OCI-LY1 (cell line): ENCODE data around the gene MYH13.
A peak's percentile ranks its signal among the peaks of the same experiment; 100 is the strongest.

Experiments
- H2AFZ ChIP-seq: fragments of 200-600 bp; sonication (generic), shearing (Covaris generic); 2 replicates; pipeline ENCODE4 v1.6.0; 2014; ENCODE audit warnings: antibody characterized with exemption, mild to moderate bottlenecking, low read length
- H3F3A ChIP-seq: fragments of 200-600 bp; sonication (generic), shearing (Covaris generic); 2 replicates; pipeline ENCODE4 v1.6.0; 2014; ENCODE audit warnings: mild to moderate bottlenecking, antibody characterized with exemption, low read length, moderate library complexity; ENCODE audit not compliant: insufficient read depth
- H3K27ac ChIP-seq: fragments of 200-600 bp; sonication (generic); 2 replicates; pipeline ENCODE4 v1.5.1; 2014; ENCODE audit warnings: low read length, mixed run types, mild to moderate bottlenecking, low read depth; ENCODE audit not compliant: poor library complexity, severe bottlenecking
- H3K27me3 ChIP-seq: fragments of 200-600 bp; sonication (generic); 2 replicates; pipeline ENCODE4 v1.6.0; 2014; ENCODE audit warnings: antibody characterized with exemption, mild to moderate bottlenecking, low read length, moderate library complexity; ENCODE audit not compliant: insufficient read depth
- H3K36me3 ChIP-seq: fragments of 200-600 bp; sonication (generic); 2 replicates; pipeline ENCODE4 v1.6.1; 2014; ENCODE audit warnings: mild to moderate bottlenecking, antibody characterized with exemption, low read length, moderate library complexity, mixed read lengths; ENCODE audit not compliant: insufficient read depth
- H3K4me1 ChIP-seq: fragments of 200-600 bp; sonication (generic); 2 replicates; pipeline ENCODE4 v1.5.1; 2014; ENCODE audit warnings: mild to moderate bottlenecking, low read length, moderate library complexity; ENCODE audit not compliant: insufficient read depth, severe bottlenecking
- H3K4me2 ChIP-seq: fragments of 200-600 bp; sonication (generic), shearing (Covaris generic); 2 replicates; pipeline ENCODE4 v1.6.1; 2014; ENCODE audit warnings: low read length
- H3K4me3 ChIP-seq: fragments of 200-600 bp; sonication (generic); 2 replicates; pipeline ENCODE4 v1.5.1; 2014; ENCODE audit warnings: low read length, low read depth, mild to moderate bottlenecking, mixed read lengths; ENCODE audit not compliant: poor library complexity, severe bottlenecking
- H3K79me2 ChIP-seq: fragments of 200-600 bp; shearing (Covaris generic); 2 replicates; pipeline ENCODE4 v1.6.1; 2016; ENCODE audit warnings: mixed run types, low read length, mixed read lengths; ENCODE audit not compliant: insufficient read depth
- H3K9ac ChIP-seq: fragments of 200-600 bp; sonication (generic), shearing (Covaris generic); 2 replicates; pipeline ENCODE4 v1.6.1; 2014; ENCODE audit warnings: mild to moderate bottlenecking, low read length, mixed read lengths
- H3K9me2 ChIP-seq: fragments of 200-600 bp; sonication (generic), shearing (Covaris generic); 2 replicates; pipeline ENCODE4 v1.6.1; 2014; ENCODE audit warnings: low read depth, mild to moderate bottlenecking, low read length, mixed read lengths
- H3K9me3 ChIP-seq: fragments of 200-600 bp; shearing (Covaris generic); 2 replicates; pipeline ENCODE4 v1.6.1; 2014; ENCODE audit warnings: low read length, mixed read lengths
- H4K20me1 ChIP-seq: fragments of 200-600 bp; sonication (generic), shearing (Covaris generic); 2 replicates; pipeline ENCODE4 v1.6.0; 2016; ENCODE audit warnings: mild to moderate bottlenecking, low read length; ENCODE audit not compliant: insufficient read depth
- CTCF ChIP-seq: fragments of 200-600 bp; sonication (generic), shearing (Covaris generic); IDR thresholded peaks from 2 replicates; pipeline ENCODE4 v1.5.1; 2017; ENCODE audit warnings: mild to moderate bottlenecking, antibody characterized with exemption, low read length, moderate library complexity, mixed read lengths
- EZH2 ChIP-seq: fragments of 200-600 bp; sonication (generic), shearing (Covaris generic); IDR thresholded peaks from 2 replicates; pipeline ENCODE4 v1.8.0; 2017; ENCODE audit warnings: borderline replicate concordance, mixed run types, mild to moderate bottlenecking, antibody characterized with exemption, low read length, moderate library complexity, mixed read lengths

MYH13 gene

GRCh38 chr17:10318535-10318934, 54.3 kb downstream of the MYH13 start:
- TF ChIP-seq CTCF (no peak), EZH2 (no peak)
- no peaks in the 10 kb centered on the region for H3K9me3 ChIP-seq
- H3K9ac ChIP-seq: no peak overlapping the region
- no peak overlapping the region for H2AFZ ChIP-seq
- no peaks in the 10 kb centered on the region for H3K36me3 ChIP-seq
- H3K4me3 ChIP-seq: no peak overlapping the region
- peaks cover 4% of the 10 kb centered on the region; the same call in 1 of the 2 replicates for H3K27me3 ChIP-seq
- no peak overlapping the region for H3K4me2 ChIP-seq
- H3K4me1 ChIP-seq: no peaks in the 10 kb centered on the region
- H3K27ac ChIP-seq: no peak overlapping the region
- H4K20me1 ChIP-seq: no peaks in the 10 kb centered on the region
- H3K9me2 ChIP-seq: no peaks in the 10 kb centered on the region
- no peaks in the 10 kb centered on the region for H3K79me2 ChIP-seq
- no peaks in the 10 kb centered on the region for H3F3A ChIP-seq

GRCh38 chr17:10317543-10317834, 55.3 kb downstream of the MYH13 start:
- H3K4me1 ChIP-seq: no peaks in the 10 kb centered on the region
- H3K79me2 ChIP-seq: no peaks in the 10 kb centered on the region
- TF ChIP-seq CTCF: no peak; the same call in 1 of the 2 replicates
- TF ChIP-seq EZH2: no peak
- no peaks in the 10 kb centered on the region for H3F3A ChIP-seq
- no peak overlapping the region for H3K4me3 ChIP-seq
- H2AFZ ChIP-seq: no peak overlapping the region
- H3K9me3 ChIP-seq: no peaks in the 10 kb centered on the region
- H3K4me2 ChIP-seq: no peak overlapping the region
- H3K27me3 ChIP-seq: peaks cover 4% of the 10 kb centered on the region; the same call in 1 of the 2 replicates
- no peak overlapping the region for H3K9ac ChIP-seq
- H3K36me3 ChIP-seq: no peaks in the 10 kb centered on the region
- no peak overlapping the region for H3K27ac ChIP-seq
- no peaks in the 10 kb centered on the region for H3K9me2 ChIP-seq
- H4K20me1 ChIP-seq: no peaks in the 10 kb centered on the region

GRCh38 chr17:10316801-10317542, 55.8 kb downstream of the MYH13 start:
- Histone ChIP-seq H3K4me1 (no peaks in the 10 kb centered on the region), H3K4me2 (no peak overlapping the region), H2AFZ (no peak overlapping the region), H3K4me3 (no peak overlapping the region), H3K9me3 (no peaks in the 10 kb centered on the region), H4K20me1 (no peaks in the 10 kb centered on the region), H3F3A (no peaks in the 10 kb centered on the region), H3K9ac (no peak overlapping the region), H3K9me2 (no peaks in the 10 kb centered on the region), H3K79me2 (no peaks in the 10 kb centered on the region), H3K27ac (no peak overlapping the region), H3K36me3 (no peaks in the 10 kb centered on the region), H3K27me3 (peaks cover 4% of the 10 kb centered on the region; the same call in 1 of the 2 replicates)
- peak; percentile 60 for TF ChIP-seq CTCF
- no peak for TF ChIP-seq EZH2
